GM12801 (cell line): Measurements from ENCODE around the gene PEAR1.

ENCODE experiments used
- TF ChIP-seq, protein P1 (sequence below): IDR thresholded peaks from one replicate; pipeline ENCODE4 v1.5.1; 2011; ENCODE audit warnings: control low read depth; ENCODE audit not compliant: insufficient read length; ENCODE audit errors: extremely low read depth

The PEAR1 gene

DNA sequence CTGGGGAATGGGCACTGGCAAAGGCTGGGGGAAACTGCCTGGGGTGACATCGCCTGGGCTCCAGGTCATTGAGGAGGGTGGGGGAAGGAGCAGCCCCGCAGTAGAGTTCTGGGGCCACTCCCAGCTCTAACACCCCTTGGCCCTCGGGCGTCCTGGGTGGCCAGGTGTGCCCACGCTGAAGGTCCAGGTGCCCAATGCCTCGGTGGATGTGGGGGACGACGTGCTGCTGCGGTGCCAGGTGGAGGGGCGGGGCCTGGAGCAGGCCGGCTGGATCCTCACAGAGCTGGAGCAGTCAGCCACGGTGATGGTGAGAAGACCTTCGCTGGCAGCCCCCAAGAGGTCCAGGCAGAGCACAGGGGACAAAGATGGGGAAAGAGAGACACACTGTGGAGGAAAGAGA is 25.2 kb upstream of the PEAR1 start:
- TF ChIP-seq, protein P1, sequence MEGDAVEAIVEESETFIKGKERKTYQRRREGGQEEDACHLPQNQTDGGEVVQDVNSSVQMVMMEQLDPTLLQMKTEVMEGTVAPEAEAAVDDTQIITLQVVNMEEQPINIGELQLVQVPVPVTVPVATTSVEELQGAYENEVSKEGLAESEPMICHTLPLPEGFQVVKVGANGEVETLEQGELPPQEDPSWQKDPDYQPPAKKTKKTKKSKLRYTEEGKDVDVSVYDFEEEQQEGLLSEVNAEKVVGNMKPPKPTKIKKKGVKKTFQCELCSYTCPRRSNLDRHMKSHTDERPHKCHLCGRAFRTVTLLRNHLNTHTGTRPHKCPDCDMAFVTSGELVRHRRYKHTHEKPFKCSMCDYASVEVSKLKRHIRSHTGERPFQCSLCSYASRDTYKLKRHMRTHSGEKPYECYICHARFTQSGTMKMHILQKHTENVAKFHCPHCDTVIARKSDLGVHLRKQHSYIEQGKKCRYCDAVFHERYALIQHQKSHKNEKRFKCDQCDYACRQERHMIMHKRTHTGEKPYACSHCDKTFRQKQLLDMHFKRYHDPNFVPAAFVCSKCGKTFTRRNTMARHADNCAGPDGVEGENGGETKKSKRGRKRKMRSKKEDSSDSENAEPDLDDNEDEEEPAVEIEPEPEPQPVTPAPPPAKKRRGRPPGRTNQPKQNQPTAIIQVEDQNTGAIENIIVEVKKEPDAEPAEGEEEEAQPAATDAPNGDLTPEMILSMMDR: no peak

- TF ChIP-seq, protein P1: no peak
Measured at GRCh38 chr1:156869455-156869854, 24.1 kb upstream of the PEAR1 start.

DNA sequence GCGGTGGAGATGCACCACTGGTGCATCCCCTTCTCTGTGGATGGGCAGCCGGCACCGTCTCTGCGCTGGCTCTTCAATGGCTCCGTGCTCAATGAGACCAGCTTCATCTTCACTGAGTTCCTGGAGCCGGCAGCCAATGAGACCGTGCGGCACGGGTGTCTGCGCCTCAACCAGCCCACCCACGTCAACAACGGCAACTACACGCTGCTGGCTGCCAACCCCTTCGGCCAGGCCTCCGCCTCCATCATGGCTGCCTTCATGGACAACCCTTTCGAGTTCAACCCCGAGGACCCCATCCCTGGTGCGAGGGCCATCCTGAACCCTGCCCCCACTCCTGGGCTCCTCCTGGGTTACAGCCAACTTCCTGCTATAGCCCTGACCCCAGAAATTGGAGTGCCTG is 19.9 kb upstream of the PEAR1 start:
- TF ChIP-seq, protein P1: no peak

DNA sequence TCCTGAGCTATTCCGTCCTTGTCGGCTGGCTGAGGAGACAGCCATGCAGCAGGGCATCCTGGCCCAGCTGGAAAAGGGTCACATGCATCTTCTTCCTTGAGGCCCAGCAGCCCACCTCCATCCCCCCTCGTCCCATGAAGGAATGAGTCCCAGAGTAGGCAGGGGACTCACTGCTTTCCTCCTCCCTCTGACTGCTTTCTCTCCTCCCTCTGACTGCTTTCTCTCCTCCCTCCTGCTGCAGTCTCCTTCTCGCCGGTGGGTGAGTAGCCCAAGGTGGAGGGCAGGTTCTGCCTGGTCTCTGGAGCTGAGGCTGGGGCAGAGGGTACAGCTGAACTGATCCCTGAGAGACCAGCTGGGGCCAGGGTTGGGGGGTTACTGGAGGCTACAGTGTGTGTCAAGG is 19.4 kb upstream of the PEAR1 start:
- TF ChIP-seq, protein P1: no peak

- TF ChIP-seq, protein P1: no peak
Measured at GRCh38 chr1:156874572-156875340, 18.8 kb upstream of the PEAR1 start.

- TF ChIP-seq, protein P1: no peak
Measured at GRCh38 chr1:156875341-156875615, 18.2 kb upstream of the PEAR1 start.

GRCh38 chr1:156876281-156876680 is 17.2 kb upstream of the PEAR1 start:
- TF ChIP-seq, protein P1: no peak
